ENCODE measurements around the gene ZNF283. TPM values are rescaled to one million over a fixed set of nuclear protein-coding genes. Genes with fewer than 3 reads are reported as not detected.
A peak's percentile ranks its signal among the peaks of the same experiment; 100 is the strongest.

Gene ZNF283
- total and polyA plus RNA-seq, 4 donors: 0.65 to 6.4 (median 2.9) TPM

- TF ChIP-seq ZBTB33 (IDR thresholded peaks at IDR 0.05) (no peak), YY1 (IDR thresholded peaks at IDR 0.05) (no peak), RAD21 (IDR thresholded peaks at IDR 0.05) (no peak), SP1 (IDR thresholded peaks at IDR 0.05) (no peak), FOXA1 (IDR thresholded peaks at IDR 0.05) (no peak), TAF1 (conservative IDR thresholded peaks at IDR 0.05) (no peak), MAX (IDR thresholded peaks at IDR 0.05) (no peak)
These were observed 12.0 kb downstream of the ZNF283 start (continued) for GRCh38 chr19:43839139-43839538.

GRCh38 chr19:43842007-43842406 is 14.9 kb downstream of the ZNF283 start:
- Histone ChIP-seq H3K27ac (ENCODE audit: low read depth in 1 of 2, low read length in 2 of 2) (no peak overlapping the region), H3K36me3 (ENCODE audit: control insufficient read depth in 4 of 4, insufficient read depth in 3 of 4, low read depth in 1 of 4, low read length in 3 of 4) (peaks cover 15 to 87% (median 77%) of the 10 kb centered on the region in 4 donors), H3K9me3 (ENCODE audit: control insufficient read depth in 4 of 4, low read length in 3 of 4) (peaks cover 31 to 88% (median 53%) of the 10 kb centered on the region in 4 donors), H3K4me3 (ENCODE audit: low read depth in 1 of 3, low read length in 3 of 3) (peak overlapping the region in 2 of 3 donors; percentile 18 to 23), H3K9ac (ENCODE audit: low read depth in 1 of 2, low read length in 2 of 2) (no peak overlapping the region), H3K27me3 (ENCODE audit: control insufficient read depth in 4 of 4, insufficient read depth in 4 of 4, low read length in 3 of 4) (no peaks in the 10 kb centered on the region), H3K4me1 (ENCODE audit: control insufficient read depth in 4 of 4, insufficient read depth in 4 of 4, low read length in 3 of 4) (no peaks in the 10 kb centered on the region)
- WGBS: 95% methylated on average over 2 of the region's 2 CpGs
- no peak for DNase-seq (ENCODE audit: low spot score)
- TF ChIP-seq MAX (IDR thresholded peaks at IDR 0.05): no peak
- no peak for TF ChIP-seq TAF1 (conservative IDR thresholded peaks at IDR 0.05)
- no peak for TF ChIP-seq EGR1 (IDR thresholded peaks at IDR 0.05; ENCODE audit: low read depth in 2 of 2)
- TF ChIP-seq ZBTB33 (IDR thresholded peaks at IDR 0.05): no peak
- no peak for TF ChIP-seq YY1 (IDR thresholded peaks at IDR 0.05)
- no peak for TF ChIP-seq RXRA (IDR thresholded peaks at IDR 0.05)
- no peak for TF ChIP-seq NR2F2 (IDR thresholded peaks at IDR 0.05)

- Histone ChIP-seq H3K4me1 (ENCODE audit: control insufficient read depth in 4 of 4, insufficient read depth in 4 of 4, low read length in 3 of 4) (no peaks in the 10 kb centered on the region), H3K9me3 (ENCODE audit: control insufficient read depth in 4 of 4, low read length in 3 of 4) (peaks cover 39 to 85% (median 55%) of the 10 kb centered on the region in 4 donors), H3K4me3 (ENCODE audit: low read depth in 1 of 3, low read length in 3 of 3) (peak overlapping the region in 2 of 3 donors; percentile 15 to 44), H3K9ac (ENCODE audit: low read depth in 1 of 2, low read length in 2 of 2) (no peak overlapping the region), H3K27ac (ENCODE audit: low read depth in 1 of 2, low read length in 2 of 2) (no peak overlapping the region), H3K36me3 (ENCODE audit: control insufficient read depth in 4 of 4, insufficient read depth in 3 of 4, low read depth in 1 of 4, low read length in 3 of 4) (peaks cover 7 to 53% (median 44%) of the 10 kb centered on the region in 4 donors), H3K27me3 (ENCODE audit: control insufficient read depth in 4 of 4, insufficient read depth in 4 of 4, low read length in 3 of 4) (no peaks in the 10 kb centered on the region)
- WGBS: 94% methylated on average over 1 of the region's 1 CpG
- no peak for DNase-seq (ENCODE audit: low spot score)
- TF ChIP-seq TAF1 (conservative IDR thresholded peaks at IDR 0.05) (no peak), GABPA (IDR thresholded peaks at IDR 0.05 in 1 of 2, conservative IDR thresholded peaks at IDR 0.05 in 1 of 2) (no peak), NR2F2 (IDR thresholded peaks at IDR 0.05) (no peak)
These were observed 20.1 kb downstream of the ZNF283 start for GRCh38 chr19:43847246-43847645.

GRCh38 chr19:43847884-43848283 is 20.8 kb downstream of the ZNF283 start:
- Histone ChIP-seq H3K4me3 (ENCODE audit: low read depth in 1 of 3, low read length in 3 of 3) (peak overlapping the region in 2 of 3 donors; percentile 44 to 45), H3K9me3 (ENCODE audit: control insufficient read depth in 4 of 4, low read length in 3 of 4) (peaks cover 40 to 85% (median 54%) of the 10 kb centered on the region in 4 donors)
- no peak for DNase-seq (ENCODE audit: low spot score)
- no peak for TF ChIP-seq NR2F2 (IDR thresholded peaks at IDR 0.05)
- no peak for TF ChIP-seq HNF4G (IDR thresholded peaks at IDR 0.05)
- no peak for TF ChIP-seq JUND (IDR thresholded peaks at IDR 0.05)
- no peak for TF ChIP-seq RXRA (IDR thresholded peaks at IDR 0.05)
- no peak for TF ChIP-seq SP1 (IDR thresholded peaks at IDR 0.05)
- TF ChIP-seq ATF3 (IDR thresholded peaks at IDR 0.05): no peak
- no peak for TF ChIP-seq EGR1 (IDR thresholded peaks at IDR 0.05; ENCODE audit: low read depth in 2 of 2)
- no peak for TF ChIP-seq HNF4A (conservative IDR thresholded peaks at IDR 0.05)
- TF ChIP-seq ZBTB33 (IDR thresholded peaks at IDR 0.05): no peak
- no peak for TF ChIP-seq YY1 (IDR thresholded peaks at IDR 0.05)
- TF ChIP-seq TAF1 (conservative IDR thresholded peaks at IDR 0.05): no peak
- TF ChIP-seq FOXA2 (IDR thresholded peaks at IDR 0.05): no peak
- TF ChIP-seq CTCF (IDR thresholded peaks at IDR 0.05; ENCODE audit: low read depth, low read length, missing input control): no peak

More at GRCh38 chr19:43847884-43848283, 20.8 kb downstream of the ZNF283 start:
- Histone ChIP-seq H3K9ac (ENCODE audit: low read depth in 1 of 2, low read length in 2 of 2) (no peak overlapping the region), H3K27me3 (ENCODE audit: control insufficient read depth in 4 of 4, insufficient read depth in 4 of 4, low read length in 3 of 4) (no peaks in the 10 kb centered on the region), H3K27ac (ENCODE audit: low read depth in 1 of 2, low read length in 2 of 2) (no peak overlapping the region), H3K4me1 (ENCODE audit: control insufficient read depth in 4 of 4, insufficient read depth in 4 of 4, low read length in 3 of 4) (no peaks in the 10 kb centered on the region), H3K36me3 (ENCODE audit: control insufficient read depth in 4 of 4, insufficient read depth in 3 of 4, low read depth in 1 of 4, low read length in 3 of 4) (peaks cover 5 to 48% (median 38%) of the 10 kb centered on the region in 4 donors)
- 94% methylated on average over 4 of the region's 4 CpGs for WGBS
